Stomach smooth muscle (tissue), 2 donors: ENCODE measurements around the gene DELE1.

Source experiments
- H3K27ac ChIP-seq: one replicate; pipeline ENCODE4 v1.7.0; 2013; ENCODE audit warnings: mild to moderate bottlenecking, low read length, inconsistent platforms
- H3K27me3 ChIP-seq, 2 donors: one replicate each; pipeline ENCODE4 v1.7.0; 2013; ENCODE audit warnings: low read length in 2 of 2; ENCODE audit not compliant: insufficient read depth in 2 of 2, control insufficient read depth in 1 of 2
- H3K36me3 ChIP-seq, 2 donors: one replicate each; pipeline ENCODE4 v1.7.0; 2013; ENCODE audit warnings: low read length in 2 of 2; ENCODE audit not compliant: control insufficient read depth in 2 of 2, insufficient read depth in 2 of 2
- H3K4me1 ChIP-seq: one replicate; pipeline ENCODE4 v1.7.0; 2013; ENCODE audit warnings: low read length; ENCODE audit not compliant: control insufficient read depth, insufficient read depth
- H3K4me3 ChIP-seq, 2 donors: one replicate each; pipeline ENCODE4 v1.7.0; 2013; ENCODE audit warnings: low read length in 2 of 2
- H3K9ac ChIP-seq, 2 donors: one replicate each; pipeline ENCODE4 v1.7.0; 2013; ENCODE audit warnings: low read length in 2 of 2, mild to moderate bottlenecking in 1 of 2
- H3K9me3 ChIP-seq, 2 donors: one replicate each; pipeline ENCODE4 v1.7.0; 2013; ENCODE audit warnings: low read length in 2 of 2; ENCODE audit not compliant: control insufficient read depth in 2 of 2
- donor health status: healthy.
- donor health status: Pancreatic carcinoma.

The DELE1 gene

GRCh38 chr5:141928051-141928450 is 4.4 kb downstream of the DELE1 start:
- Histone ChIP-seq H3K4me3 (no peak overlapping the region), H3K4me1 (peaks cover 9% of the 10 kb centered on the region), H3K27me3 (no peaks in the 10 kb centered on the region), H3K9ac (no peak overlapping the region), H3K27ac (no peak overlapping the region), H3K36me3 (peaks cover 64 to 67% of the 10 kb centered on the region in 2 donors), H3K9me3 (no peaks in the 10 kb centered on the region)

- no peak overlapping the region for H3K27ac ChIP-seq
- H3K9me3 ChIP-seq: no peaks in the 10 kb centered on the region
- peaks cover under 1% of the 10 kb centered on the region for H3K4me1 ChIP-seq
- H3K4me3 ChIP-seq: no peak overlapping the region
- H3K27me3 ChIP-seq: no peaks in the 10 kb centered on the region
- H3K36me3 ChIP-seq: peaks cover 72 to 74% of the 10 kb centered on the region in 2 donors
- H3K9ac ChIP-seq: no peak overlapping the region
Measured at GRCh38 chr5:141929398-141930058, 5.9 kb downstream of the DELE1 start.

GRCh38 chr5:141931694-141932093 is 8.0 kb downstream of the DELE1 start:
- Histone ChIP-seq H3K4me1 (no peaks in the 10 kb centered on the region), H3K27me3 (no peaks in the 10 kb centered on the region), H3K27ac (no peak overlapping the region), H3K4me3 (no peak overlapping the region), H3K9me3 (no peaks in the 10 kb centered on the region), H3K9ac (no peak overlapping the region), H3K36me3 (peaks cover 82 to 85% of the 10 kb centered on the region in 2 donors)

DNA sequence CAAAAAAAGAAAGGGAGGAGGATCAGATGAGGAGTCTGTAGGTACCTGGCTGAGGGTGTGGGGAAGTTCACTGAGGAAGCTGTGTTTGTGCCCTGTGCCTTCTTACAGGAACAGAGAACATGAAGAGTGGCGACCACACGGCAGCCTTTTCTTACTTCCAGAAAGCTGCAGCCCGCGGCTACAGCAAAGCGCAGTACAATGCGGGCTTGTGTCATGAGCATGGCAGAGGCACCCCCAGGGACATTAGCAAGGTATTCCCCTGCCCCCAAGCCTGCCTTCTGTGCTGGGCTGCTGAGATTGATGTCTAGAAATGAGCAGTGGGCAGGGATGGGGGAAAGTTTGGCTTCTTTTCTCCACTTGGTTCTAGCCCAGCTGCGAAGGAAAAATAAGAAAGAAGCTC is 9.5 kb downstream of the DELE1 start:
- no peaks in the 10 kb centered on the region for H3K9me3 ChIP-seq
- H3K27ac ChIP-seq: no peak overlapping the region
- no peak overlapping the region for H3K4me3 ChIP-seq
- no peaks in the 10 kb centered on the region for H3K27me3 ChIP-seq
- no peaks in the 10 kb centered on the region for H3K4me1 ChIP-seq
- peaks cover 77 to 81% of the 10 kb centered on the region in 2 donors for H3K36me3 ChIP-seq
- H3K9ac ChIP-seq: no peak overlapping the region

GRCh38 chr5:141934099-141934844 is 10.6 kb downstream of the DELE1 start:
- Histone ChIP-seq H3K9me3 (no peaks in the 10 kb centered on the region), H3K9ac (no peak overlapping the region), H3K27ac (no peak overlapping the region), H3K4me1 (no peaks in the 10 kb centered on the region), H3K27me3 (no peaks in the 10 kb centered on the region), H3K4me3 (no peak overlapping the region), H3K36me3 (peaks cover 74 to 82% of the 10 kb centered on the region in 2 donors)

DNA sequence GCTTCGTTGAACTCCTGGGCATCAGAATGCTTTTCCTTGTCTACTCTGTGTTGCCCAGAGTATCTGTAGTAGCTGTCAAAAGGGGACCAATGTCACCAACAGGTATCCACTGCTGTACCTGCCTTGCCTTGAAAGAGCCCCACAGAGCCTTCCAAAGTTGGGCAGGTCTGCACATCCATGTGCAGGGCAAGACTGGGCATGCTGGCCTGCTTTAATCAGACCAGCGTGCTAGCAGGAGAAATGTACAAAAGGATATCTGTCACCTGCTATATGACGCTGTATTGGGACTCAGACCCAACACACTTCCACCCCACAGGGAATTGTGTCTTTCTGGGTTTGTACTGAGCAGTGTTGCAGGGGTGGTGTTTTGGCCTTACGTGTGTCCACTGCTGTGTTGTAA is 11.9 kb downstream of the DELE1 start:
- H3K4me1 ChIP-seq: no peaks in the 10 kb centered on the region
- no peaks in the 10 kb centered on the region for H3K27me3 ChIP-seq
- no peak overlapping the region for H3K27ac ChIP-seq
- H3K4me3 ChIP-seq: no peak overlapping the region
- peaks cover 62 to 76% of the 10 kb centered on the region in 2 donors for H3K36me3 ChIP-seq
- no peak overlapping the region for H3K9ac ChIP-seq
- no peaks in the 10 kb centered on the region for H3K9me3 ChIP-seq

GRCh38 chr5:141940695-141941271 is 17.1 kb downstream of the DELE1 start:
- peaks cover 22 to 36% of the 10 kb centered on the region in 2 donors for H3K36me3 ChIP-seq
- no peak overlapping the region for H3K4me3 ChIP-seq
- no peaks in the 10 kb centered on the region for H3K27me3 ChIP-seq
- no peak overlapping the region for H3K9ac ChIP-seq
- peaks cover 11% of the 10 kb centered on the region for H3K4me1 ChIP-seq
- H3K9me3 ChIP-seq: no peaks in the 10 kb centered on the region
- H3K27ac ChIP-seq: peak overlapping the region; percentile 18

GRCh38 chr5:141941307-141941706 is 17.6 kb downstream of the DELE1 start:
- Histone ChIP-seq H3K9me3 (no peaks in the 10 kb centered on the region), H3K4me3 (no peak overlapping the region), H3K36me3 (peaks cover 16 to 31% of the 10 kb centered on the region in 2 donors), H3K27me3 (no peaks in the 10 kb centered on the region), H3K4me1 (peaks cover 12% of the 10 kb centered on the region), H3K27ac (no peak overlapping the region), H3K9ac (no peak overlapping the region)

DNA sequence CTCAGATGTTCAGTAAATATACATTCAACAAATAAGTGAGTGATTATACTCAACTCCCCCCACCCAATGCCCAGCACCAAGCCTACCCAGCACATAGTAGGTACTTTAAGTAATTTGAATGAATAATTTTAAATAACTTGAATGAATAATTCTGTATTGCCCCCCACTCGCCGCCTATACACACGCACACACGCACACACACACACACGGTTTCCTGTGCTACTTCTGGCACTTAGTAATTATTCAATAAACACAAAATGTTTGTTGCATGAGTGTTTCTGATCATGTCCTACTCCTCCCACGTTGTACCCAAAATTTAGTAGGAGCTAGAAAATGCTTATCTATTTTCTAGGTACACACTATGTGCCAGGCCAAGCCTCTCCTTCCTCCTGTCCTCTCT is 18.1 kb downstream of the DELE1 start:
- Histone ChIP-seq H3K9ac (no peak overlapping the region), H3K27ac (no peak overlapping the region), H3K4me1 (peaks cover 12% of the 10 kb centered on the region), H3K27me3 (no peaks in the 10 kb centered on the region), H3K9me3 (no peaks in the 10 kb centered on the region), H3K36me3 (peaks cover 12 to 26% of the 10 kb centered on the region in 2 donors), H3K4me3 (no peak overlapping the region)

DNA sequence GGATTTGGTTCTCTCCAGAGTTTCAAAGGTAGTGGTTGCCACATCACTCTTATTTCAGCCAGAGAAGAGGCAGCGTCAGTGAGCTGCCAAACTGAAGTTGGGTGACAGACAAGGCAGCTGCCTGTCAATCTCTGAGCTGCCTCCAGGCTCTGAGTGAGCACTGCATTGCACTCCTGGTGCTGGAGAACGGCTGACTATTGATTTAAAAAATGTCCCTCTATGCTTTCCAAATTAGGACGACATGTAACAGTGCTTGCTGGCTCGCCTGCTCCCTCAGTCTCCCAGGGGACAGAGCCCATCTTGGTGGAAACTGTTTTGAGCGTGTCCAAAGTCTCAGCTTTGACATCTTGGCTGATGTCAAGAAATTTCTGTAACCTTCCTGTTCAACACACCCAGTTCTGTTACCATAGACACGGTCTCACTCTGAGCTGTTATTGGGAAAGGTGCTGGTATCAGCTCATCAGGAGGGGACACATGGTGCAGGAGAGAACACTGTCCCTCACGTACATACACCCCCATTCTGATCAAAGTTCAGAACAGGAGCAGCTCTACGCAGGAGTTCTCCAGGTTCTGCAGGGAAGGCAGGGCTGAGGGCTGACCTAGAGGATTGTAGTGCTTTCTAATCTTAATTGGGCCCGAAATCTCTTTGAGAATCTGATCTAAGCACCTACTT is 18.6 kb downstream of the DELE1 start:
- no peaks in the 10 kb centered on the region for H3K9me3 ChIP-seq
- no peak overlapping the region for H3K9ac ChIP-seq
- H3K27me3 ChIP-seq: no peaks in the 10 kb centered on the region
- H3K4me1 ChIP-seq: peaks cover 12% of the 10 kb centered on the region
- H3K4me3 ChIP-seq: no peak overlapping the region
- no peak overlapping the region for H3K27ac ChIP-seq
- peaks cover 10 to 21% of the 10 kb centered on the region in 2 donors for H3K36me3 ChIP-seq
